GM12875 (cell line): ENCODE results near the gene PRSS27.
"Not testable (repeated sequence)": the region's sequence is repeated elsewhere in the genome, so short reads cannot be mapped to it uniquely, and the experiment has no call there.

Experiments used
- H3K4me3 ChIP-seq: one replicate; pipeline ENCODE4 v1.5.1; 2011; ENCODE audit warnings: low read depth, low read length, control low read depth
- TF ChIP-seq, protein P1 (sequence below): IDR thresholded peaks from 2 replicates; pipeline ENCODE4 v1.5.1; 2011; ENCODE audit warnings: low read depth, mild to moderate bottlenecking, control low read depth, inconsistent platforms, low read length, moderate library complexity, borderline replicate concordance; ENCODE audit not compliant: insufficient read depth

The PRSS27 gene

DNA sequence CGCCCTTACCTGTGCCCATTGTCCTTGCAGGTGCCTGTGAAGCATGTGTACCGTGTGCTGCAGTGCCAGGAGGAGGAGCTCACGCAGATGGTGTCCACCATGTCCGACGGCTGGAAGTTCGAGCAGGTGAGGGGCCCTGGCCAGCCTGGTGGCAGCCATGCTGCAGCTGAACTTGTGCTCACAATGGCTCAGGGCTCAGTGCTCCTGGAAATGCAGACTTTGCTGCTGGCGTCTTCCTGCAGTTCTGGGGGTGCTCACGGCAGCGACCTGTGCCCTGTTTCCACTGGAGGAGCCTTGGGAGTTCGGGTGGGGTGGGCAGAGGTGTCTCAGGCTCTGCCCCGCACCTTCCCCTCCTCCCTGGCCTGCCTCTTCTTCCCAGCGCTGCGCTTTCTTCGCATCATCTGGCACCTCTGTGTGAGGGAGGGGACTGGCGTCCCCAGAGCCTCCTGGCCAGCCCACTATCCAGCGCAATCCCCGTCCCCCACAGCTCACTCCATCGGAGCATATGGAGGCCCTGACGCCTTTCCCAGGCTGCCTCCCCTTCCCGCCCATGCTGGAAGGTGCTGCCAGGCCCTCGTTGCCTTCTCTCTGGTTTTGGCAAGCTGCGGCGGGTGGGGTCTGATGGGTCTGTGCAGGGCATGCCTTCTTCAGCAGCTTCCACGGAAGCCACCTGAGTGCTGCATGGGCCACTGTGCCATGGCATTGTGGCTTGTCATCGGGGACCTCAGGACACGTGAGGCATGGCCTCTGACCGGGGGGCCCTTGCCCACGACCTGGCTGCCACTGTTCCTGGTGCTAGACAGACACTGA, 20.0 kb downstream of the PRSS27 start:
- TF ChIP-seq, protein P1, sequence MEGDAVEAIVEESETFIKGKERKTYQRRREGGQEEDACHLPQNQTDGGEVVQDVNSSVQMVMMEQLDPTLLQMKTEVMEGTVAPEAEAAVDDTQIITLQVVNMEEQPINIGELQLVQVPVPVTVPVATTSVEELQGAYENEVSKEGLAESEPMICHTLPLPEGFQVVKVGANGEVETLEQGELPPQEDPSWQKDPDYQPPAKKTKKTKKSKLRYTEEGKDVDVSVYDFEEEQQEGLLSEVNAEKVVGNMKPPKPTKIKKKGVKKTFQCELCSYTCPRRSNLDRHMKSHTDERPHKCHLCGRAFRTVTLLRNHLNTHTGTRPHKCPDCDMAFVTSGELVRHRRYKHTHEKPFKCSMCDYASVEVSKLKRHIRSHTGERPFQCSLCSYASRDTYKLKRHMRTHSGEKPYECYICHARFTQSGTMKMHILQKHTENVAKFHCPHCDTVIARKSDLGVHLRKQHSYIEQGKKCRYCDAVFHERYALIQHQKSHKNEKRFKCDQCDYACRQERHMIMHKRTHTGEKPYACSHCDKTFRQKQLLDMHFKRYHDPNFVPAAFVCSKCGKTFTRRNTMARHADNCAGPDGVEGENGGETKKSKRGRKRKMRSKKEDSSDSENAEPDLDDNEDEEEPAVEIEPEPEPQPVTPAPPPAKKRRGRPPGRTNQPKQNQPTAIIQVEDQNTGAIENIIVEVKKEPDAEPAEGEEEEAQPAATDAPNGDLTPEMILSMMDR = no peak

DNA sequence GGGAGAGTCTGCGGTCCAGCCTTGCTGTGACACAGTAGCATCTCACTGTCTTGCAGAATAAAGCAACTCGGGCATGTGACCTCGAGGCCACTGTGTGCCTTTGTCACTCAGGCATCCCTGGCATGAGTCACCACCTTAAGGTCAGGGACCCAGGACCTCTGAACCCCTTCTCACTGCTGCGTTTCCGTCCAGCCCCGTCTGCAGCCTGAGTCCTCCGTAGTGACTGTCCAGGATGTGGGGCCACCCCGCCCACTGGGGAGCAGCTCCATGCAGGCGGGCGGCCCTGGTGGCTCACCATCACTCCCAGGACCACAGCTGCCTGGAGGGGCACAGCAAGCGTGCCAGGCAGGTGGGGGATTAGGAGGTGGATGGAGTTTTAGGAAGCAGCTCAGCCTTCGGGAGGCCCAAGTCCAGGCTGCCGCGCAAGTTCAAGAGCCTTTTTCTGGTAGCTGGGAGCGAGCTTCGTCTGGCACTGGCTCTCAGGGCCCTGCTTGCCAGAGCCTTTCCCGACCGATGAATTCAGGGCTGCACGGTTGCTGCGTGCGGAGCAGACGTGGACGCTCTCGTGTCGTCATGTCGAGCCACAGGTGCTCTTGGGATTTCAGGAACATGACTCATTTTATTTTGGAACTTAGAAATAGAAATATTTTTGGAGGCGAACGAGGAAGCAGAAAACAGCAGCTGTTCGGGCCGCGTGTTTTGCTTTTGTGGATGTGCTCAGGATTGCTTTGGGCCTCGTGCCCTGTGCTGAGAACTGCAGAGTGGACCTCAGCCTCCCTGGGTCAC, 20.9 kb downstream of the PRSS27 start:
- H3K4me3 ChIP-seq = no peak overlapping the region
- TF ChIP-seq, protein P1 = no peak

More for the DNA sequence above, 20.0 kb downstream of the PRSS27 start:
- H3K4me3 ChIP-seq = no peak overlapping the region

DNA sequence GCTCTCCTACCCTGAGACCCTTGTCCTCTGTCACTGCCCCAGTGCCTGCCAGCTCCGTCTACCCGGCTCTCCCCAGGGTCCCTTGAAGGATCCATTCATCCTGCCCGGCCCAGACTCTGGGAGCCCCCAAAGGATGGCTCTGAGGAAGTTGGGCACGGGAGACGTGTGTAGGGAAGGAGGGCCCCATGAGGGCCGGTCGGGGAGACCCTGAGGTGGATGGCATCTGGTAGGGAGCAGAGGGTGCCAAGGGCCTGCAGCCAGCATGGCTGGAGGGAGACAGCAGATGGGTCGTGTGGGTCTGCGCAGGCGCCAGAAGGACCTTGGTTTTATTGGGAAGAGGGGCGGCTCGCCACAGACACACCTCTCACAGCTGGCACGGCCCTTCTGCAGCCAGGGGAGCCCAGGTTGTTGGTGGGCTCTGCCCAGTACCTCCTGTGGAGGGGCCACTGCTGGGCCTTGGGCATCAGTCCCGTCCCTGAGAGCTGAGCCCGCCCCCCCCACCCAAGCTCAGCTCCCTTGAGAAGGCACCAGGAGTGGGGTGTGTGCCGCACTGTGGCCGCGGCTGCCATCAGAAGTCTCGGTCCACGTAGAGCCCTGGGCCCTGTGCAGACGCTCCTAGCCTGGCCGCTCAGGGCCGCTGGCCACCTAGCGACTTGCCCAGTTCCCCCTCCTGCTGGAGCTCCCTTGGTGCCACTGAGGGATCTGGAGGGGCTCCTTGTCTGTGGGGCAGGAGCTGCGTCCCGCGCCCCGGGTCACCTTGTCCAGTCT, 21.7 kb downstream of the PRSS27 start:
- TF ChIP-seq, protein P1 = no peak
- H3K4me3 ChIP-seq = no peak overlapping the region

DNA sequence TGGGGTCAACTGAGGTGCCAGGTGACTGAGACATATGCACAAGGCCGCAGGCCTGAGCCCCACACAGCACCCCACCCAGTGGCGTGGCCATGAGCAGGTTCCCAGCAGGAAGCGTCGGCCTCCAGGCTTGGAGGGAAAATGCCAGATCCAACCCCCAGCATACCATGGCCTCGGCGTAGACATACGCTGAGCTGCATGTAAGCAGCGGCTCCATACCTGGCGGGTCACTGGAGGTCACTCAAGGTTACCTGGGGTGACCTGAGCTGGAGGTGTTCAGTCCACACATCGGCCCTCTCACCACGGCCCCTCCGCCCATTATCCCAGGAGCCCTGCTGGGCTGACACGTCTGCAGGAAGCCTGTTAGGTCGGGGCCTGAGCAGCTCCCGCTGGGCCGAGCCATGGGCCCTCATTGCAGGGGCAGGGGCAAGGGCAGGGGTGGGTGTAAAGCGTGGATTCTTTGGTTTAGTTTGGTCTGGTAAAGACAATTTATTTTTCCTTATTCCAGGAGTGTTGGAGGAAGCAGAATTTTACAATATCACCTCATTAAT, 22.5 kb downstream of the PRSS27 start:
- TF ChIP-seq, protein P1 = no peak
- no peak overlapping the region for H3K4me3 ChIP-seq

DNA sequence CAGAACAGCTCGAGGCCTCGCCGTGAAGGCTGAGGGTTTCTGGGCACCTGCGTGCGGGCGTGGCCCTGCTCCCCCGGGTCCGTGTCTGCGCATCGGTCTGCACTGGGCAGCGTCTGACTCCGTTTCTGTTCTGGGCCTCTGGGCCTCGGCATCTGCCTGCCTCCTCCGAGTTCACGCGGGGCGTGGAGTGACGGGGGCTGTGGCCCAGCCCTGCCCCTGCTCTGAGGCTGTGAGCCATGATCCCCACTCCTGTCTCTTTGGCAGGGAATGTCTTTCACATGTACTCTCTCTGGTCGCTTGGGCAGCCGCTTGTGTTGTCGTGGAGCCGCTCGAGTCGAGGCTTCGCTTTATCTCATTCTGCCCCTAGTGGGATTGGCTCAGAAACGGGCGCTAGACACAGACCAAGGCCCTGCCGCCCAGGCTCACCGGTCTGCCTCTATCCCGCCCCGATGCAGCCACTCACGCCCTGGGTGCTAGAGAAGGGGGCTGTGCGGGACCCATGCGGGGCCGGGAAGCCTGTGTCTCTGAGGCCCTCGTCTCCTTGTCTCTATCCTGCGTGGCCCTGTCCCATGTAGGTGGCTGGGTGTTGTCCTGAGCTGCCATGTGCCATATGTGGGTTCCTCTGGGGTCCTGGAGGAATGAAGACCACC, 23.3 kb downstream of the PRSS27 start:
- not testable (repeated sequence) for H3K4me3 ChIP-seq

DNA sequence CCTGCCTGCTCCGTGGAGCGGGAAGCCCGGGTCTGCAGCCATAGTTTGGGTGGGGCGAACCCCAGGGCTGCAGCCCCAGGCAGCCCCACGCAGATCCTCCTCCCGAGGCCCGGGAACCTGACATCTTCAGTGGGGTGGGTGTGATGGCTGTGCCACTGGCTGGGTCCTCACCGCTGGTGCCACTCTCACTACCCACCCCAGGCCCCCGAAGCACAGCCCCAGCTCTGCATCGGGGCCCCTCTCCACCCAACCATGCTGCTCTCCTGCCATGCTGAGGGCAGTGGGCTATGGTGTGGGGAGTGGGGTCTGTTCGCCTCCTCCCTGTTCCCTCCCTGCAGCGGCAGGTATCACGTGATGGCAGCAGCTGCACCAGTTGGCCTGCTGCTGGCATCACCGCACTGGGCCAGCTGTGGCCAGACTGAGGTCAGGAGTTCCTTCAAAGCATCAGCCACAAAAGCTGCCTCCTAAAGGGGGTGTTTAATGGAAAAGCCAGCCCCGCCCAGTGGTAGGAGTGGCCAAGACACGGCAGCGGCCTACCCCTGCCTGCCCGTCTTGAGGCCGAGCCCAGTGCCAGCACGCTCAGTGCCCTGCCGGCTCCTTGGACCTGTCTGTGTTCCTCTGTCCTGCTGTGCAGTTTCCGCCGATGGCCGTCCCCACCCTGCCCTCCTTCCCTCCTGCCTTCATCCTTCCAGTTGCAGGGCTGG, 26.9 kb downstream of the PRSS27 start:
- H3K4me3 ChIP-seq = no peak overlapping the region
- TF ChIP-seq, protein P1 = no peak
